GM23248 (cell line): ENCODE results near the gene SHISA9. TPM values are rescaled to one million over a fixed set of nuclear protein-coding genes. Genes with fewer than 3 reads are reported as not detected.

Experiments used
- DNase-seq: peaks from one replicate; pipeline ENCODE4 v3.0.0-alpha.2; 2015
- H2AFZ ChIP-seq: fragments of 200-600 bp; sonication (generic); 2 replicates; pipeline ENCODE4 v1.6.1; 2016; ENCODE audit warnings: antibody characterized with exemption
- H3F3A ChIP-seq: fragments of 200-600 bp; sonication (generic); 2 replicates; pipeline ENCODE4 v1.6.1; 2016; ENCODE audit warnings: mild to moderate bottlenecking, antibody characterized with exemption, mixed run types; ENCODE audit not compliant: insufficient read depth
- H3K27ac ChIP-seq: fragments of 200-600 bp; sonication (generic); 2 replicates; pipeline ENCODE4 v1.5.1; 2016; ENCODE audit warnings: mild to moderate bottlenecking
- H3K27me3 ChIP-seq: fragments of 200-600 bp; sonication (generic); replicated peaks from 2 replicates; pipeline ENCODE4 v1.6.1; 2016; ENCODE audit warnings: mild to moderate bottlenecking; ENCODE audit not compliant: insufficient read depth
- H3K36me3 ChIP-seq: fragments of 200-600 bp; sonication (generic); 2 replicates; pipeline ENCODE4 v1.6.1; 2016; ENCODE audit warnings: low read depth, mild to moderate bottlenecking
- H3K4me1 ChIP-seq: fragments of 200-600 bp; sonication (generic); 2 replicates; pipeline ENCODE4 v1.6.1; 2016; ENCODE audit warnings: mild to moderate bottlenecking; ENCODE audit not compliant: insufficient read depth
- H3K4me2 ChIP-seq: fragments of 200-600 bp; sonication (generic); one replicate; pipeline ENCODE4 v1.6.1; 2016; ENCODE audit warnings: mild to moderate bottlenecking; ENCODE audit not compliant: unreplicated experiment
- H3K4me3 ChIP-seq: fragments of 200-600 bp; sonication (generic); 2 replicates; pipeline ENCODE4 v1.5.1; 2016; ENCODE audit warnings: mild to moderate bottlenecking
- H3K79me2 ChIP-seq: fragments of 200-600 bp; sonication (generic); 2 replicates; pipeline ENCODE4 v1.6.1; 2016; ENCODE audit warnings: mild to moderate bottlenecking; ENCODE audit not compliant: insufficient read depth
- H3K9ac ChIP-seq: fragments of 200-600 bp; sonication (generic); 2 replicates; pipeline ENCODE4 v1.6.1; 2016; ENCODE audit warnings: mild to moderate bottlenecking
- H3K9me2 ChIP-seq: fragments of 200-600 bp; sonication (generic); 2 replicates; pipeline ENCODE4 v1.6.1; 2016; ENCODE audit warnings: mixed run types, mild to moderate bottlenecking, moderate library complexity; ENCODE audit not compliant: insufficient read depth
- H3K9me3 ChIP-seq: fragments of 200-600 bp; sonication (generic); one replicate; pipeline ENCODE4 v1.6.1; 2017; ENCODE audit warnings: low read depth
- H4K20me1 ChIP-seq: fragments of 200-600 bp; sonication (generic); 2 replicates; pipeline ENCODE4 v1.6.0; 2016; ENCODE audit not compliant: insufficient read depth
- EZH2 ChIP-seq: fragments of 200-600 bp; sonication (generic); IDR thresholded peaks from 2 replicates; pipeline ENCODE4 v1.6.1; 2018; ENCODE audit warnings: antibody characterized with exemption, mild to moderate bottlenecking; ENCODE audit not compliant: insufficient read depth, poor library complexity, severe bottlenecking
- EZH2phosphoT487 ChIP-seq: fragments of 200-600 bp; sonication (generic); IDR thresholded peaks from 2 replicates; pipeline ENCODE4 v1.6.1; 2018; ENCODE audit warnings: antibody characterized with exemption, moderate library complexity, mild to moderate bottlenecking, low read depth; ENCODE audit not compliant: insufficient read depth
- WGBS, 2 experiments: methylation state at CpG; one replicate each; pipeline ENCODE4 v1.1.6; 2015 to 2017; ENCODE audit warnings: low lambda C conversion rate in 2 of 2, low coverage in 1 of 2; ENCODE audit errors: missing lambda C conversion rate in 2 of 2; 5-methylcytosine and 5-hydroxymethylcytosine counted together
- in situ Hi-C: fragments of 300-500 bp; cut with MboI; formaldehyde crosslinking; loops from 2 replicates; pipeline ENCODE4 v1.15.0; 2020
- polyA plus RNA-seq: library from polyadenylated mRNA; unstranded; fragments of >200 nt; fragmentation: Nextera tagmentation; extraction: Ambion mirVana; gene quantifications from 2 replicates; pipeline ENCODE4 v1.2.1, GENCODE V29; 2016
- total RNA-seq: library from RNA; depleted of rRNA; stranded (reverse); fragments of >200 nt; shearing (Covaris generic); gene quantifications from 2 replicates; pipeline ENCODE4 v1.2.3, GENCODE V29; 2014

Gene SHISA9
- total and polyA plus RNA-seq, 2 experiments from 2014 or later: not detected

DNA sequence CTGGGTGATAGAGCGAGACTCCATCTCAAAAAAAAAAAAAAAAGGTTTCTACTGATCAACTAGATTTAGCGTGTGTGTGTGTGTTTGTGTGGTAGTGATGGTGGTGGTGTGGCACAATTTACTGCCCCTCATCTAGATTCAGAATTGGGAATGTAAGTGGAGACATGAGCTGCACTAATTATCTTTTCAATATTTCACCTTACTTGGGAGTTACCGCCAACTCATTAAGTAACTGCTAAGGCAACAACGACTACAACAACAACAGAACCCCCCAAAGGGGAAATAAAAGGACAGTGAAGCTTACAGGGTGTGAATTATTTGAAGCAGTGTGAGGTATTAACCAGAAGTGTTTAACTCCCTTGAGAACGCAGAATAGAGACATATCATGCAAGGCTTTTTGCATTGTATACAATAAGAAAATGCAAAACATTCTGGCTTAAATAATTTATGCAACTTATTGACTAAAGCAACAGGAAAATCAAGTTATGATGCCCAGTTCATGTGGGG lies 180.5 kb downstream of the SHISA9 start:
- no peaks in the 10 kb centered on the region for H3K36me3 ChIP-seq
- no peaks in the 10 kb centered on the region for H3K9me2 ChIP-seq
- no peaks in the 10 kb centered on the region for H3F3A ChIP-seq
- H3K4me1 ChIP-seq: no peaks in the 10 kb centered on the region
- no peak overlapping the region for H3K27ac ChIP-seq
- DNase-seq: no peak
- H3K27me3 ChIP-seq: no peaks in the 10 kb centered on the region
- H3K79me2 ChIP-seq: no peaks in the 10 kb centered on the region
- in situ Hi-C loops: no loop called here
- H3K4me3 ChIP-seq: no peak overlapping the region
- no peak overlapping the region for H3K9ac ChIP-seq
- no peak overlapping the region for H2AFZ ChIP-seq
- no peaks in the 10 kb centered on the region for H4K20me1 ChIP-seq
- no peak overlapping the region for H3K4me2 ChIP-seq
- TF ChIP-seq EZH2phosphoT487 (no peak), EZH2 (no peak)
- WGBS, 2 experiments: 42 to 47% methylated on average over 5 of the region's 5 CpGs
- no peaks in the 10 kb centered on the region for H3K9me3 ChIP-seq

DNA sequence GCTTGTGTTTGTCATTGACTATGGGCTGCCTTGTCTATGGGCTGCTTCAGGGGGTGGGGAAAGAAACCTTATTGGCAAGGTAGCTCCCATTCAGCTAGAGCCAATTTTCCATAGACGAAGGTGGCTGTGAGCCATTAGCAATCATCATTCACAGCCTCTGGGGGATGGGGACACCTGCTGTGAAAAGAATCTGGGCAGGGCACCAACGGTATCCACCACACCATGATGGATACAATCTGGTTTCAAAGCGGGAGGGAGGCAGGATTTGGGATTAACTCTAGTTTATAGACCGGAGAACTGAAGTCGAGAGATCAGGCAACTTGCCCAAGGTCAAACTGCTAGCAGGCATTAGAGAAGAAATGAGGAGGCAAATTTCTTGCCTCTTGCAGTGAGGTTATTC lies 182.3 kb downstream of the SHISA9 start:
- WGBS, 2 experiments: 20 to 23% methylated on average over 5 of the region's 5 CpGs
- no peaks in the 10 kb centered on the region for H3F3A ChIP-seq
- TF ChIP-seq EZH2phosphoT487 (no peak), EZH2 (no peak)

DNA sequence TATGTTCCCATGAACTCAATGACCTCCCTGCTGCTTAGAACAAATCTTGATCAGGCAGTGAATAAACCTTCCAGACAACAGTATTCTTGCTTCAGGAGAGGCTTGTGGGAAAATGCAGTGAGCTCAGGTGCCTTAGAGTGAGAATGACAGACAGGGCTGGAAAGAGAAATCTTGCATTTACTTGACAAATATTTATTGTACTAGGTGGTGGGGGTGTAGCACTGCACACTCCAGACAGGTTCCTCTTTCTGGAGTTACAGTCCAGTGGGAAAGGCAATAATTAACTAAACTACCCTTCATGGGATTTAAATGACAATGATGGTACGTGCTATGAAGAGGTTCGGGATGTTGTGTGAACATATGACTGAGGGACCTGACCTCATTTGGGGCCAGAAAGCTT lies 182.9 kb downstream of the SHISA9 start:
- WGBS, 2 experiments: 12 to 20% methylated on average over 2 of the region's 2 CpGs

More for the DNA sequence above, 182.3 kb downstream of the SHISA9 start:
- Histone ChIP-seq H3K36me3 (no peaks in the 10 kb centered on the region), H3K27me3 (no peaks in the 10 kb centered on the region), H3K27ac (no peak overlapping the region), H3K4me2 (no peak overlapping the region), H3K4me1 (no peaks in the 10 kb centered on the region), H3K9me2 (no peaks in the 10 kb centered on the region), H3K9me3 (no peaks in the 10 kb centered on the region), H3K79me2 (no peaks in the 10 kb centered on the region), H3K4me3 (no peak overlapping the region), H3K9ac (no peak overlapping the region), H2AFZ (no peak overlapping the region), H4K20me1 (no peaks in the 10 kb centered on the region)
- in situ Hi-C loops: no loop called here
- DNase-seq: no peak

DNA sequence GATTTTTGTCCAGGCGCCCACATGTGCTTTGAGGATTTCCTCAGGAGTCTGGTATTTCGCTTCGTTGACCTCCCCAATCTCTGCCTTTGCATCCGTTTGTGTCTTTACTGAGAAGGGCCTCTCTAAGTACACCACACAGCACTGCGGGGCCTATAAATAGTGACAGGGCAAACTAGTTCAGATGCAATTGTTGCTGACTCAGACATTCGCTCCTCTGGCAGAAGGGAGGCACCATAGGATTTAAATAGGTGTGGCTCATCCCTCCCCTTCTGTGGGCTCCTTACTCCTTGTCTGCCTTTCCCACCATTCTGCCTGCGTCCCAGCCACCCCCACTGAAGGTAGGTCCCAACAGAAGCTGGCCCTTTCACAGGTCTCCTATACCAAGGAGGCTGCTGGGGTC lies 192.3 kb downstream of the SHISA9 start:
- no peak for TF ChIP-seq EZH2phosphoT487
- no peak for TF ChIP-seq EZH2
- Histone ChIP-seq H2AFZ (no peak overlapping the region), H4K20me1 (no peaks in the 10 kb centered on the region), H3K36me3 (no peaks in the 10 kb centered on the region), H3F3A (no peaks in the 10 kb centered on the region), H3K4me1 (no peaks in the 10 kb centered on the region), H3K9me3 (no peaks in the 10 kb centered on the region), H3K9me2 (no peaks in the 10 kb centered on the region), H3K4me3 (no peak overlapping the region), H3K27ac (no peak overlapping the region), H3K27me3 (no peaks in the 10 kb centered on the region), H3K4me2 (no peak overlapping the region), H3K9ac (no peak overlapping the region), H3K79me2 (no peaks in the 10 kb centered on the region)
- no peak for DNase-seq
- in situ Hi-C loops: no loop called here
- WGBS, 2 experiments: 23 to 31% methylated on average over 7 of the region's 7 CpGs

More for the DNA sequence above, 182.9 kb downstream of the SHISA9 start:
- Histone ChIP-seq H3K9me3 (no peaks in the 10 kb centered on the region), H3K9ac (no peak overlapping the region), H3K79me2 (no peaks in the 10 kb centered on the region), H4K20me1 (no peaks in the 10 kb centered on the region), H3K4me3 (no peak overlapping the region), H3K36me3 (no peaks in the 10 kb centered on the region), H3K27ac (no peak overlapping the region), H3K9me2 (no peaks in the 10 kb centered on the region), H3F3A (no peaks in the 10 kb centered on the region), H3K4me1 (no peaks in the 10 kb centered on the region), H3K27me3 (no peaks in the 10 kb centered on the region), H3K4me2 (no peak overlapping the region), H2AFZ (no peak overlapping the region)
- DNase-seq: no peak
- TF ChIP-seq EZH2phosphoT487 (no peak), EZH2 (no peak)
- in situ Hi-C loops: no loop called here

DNA sequence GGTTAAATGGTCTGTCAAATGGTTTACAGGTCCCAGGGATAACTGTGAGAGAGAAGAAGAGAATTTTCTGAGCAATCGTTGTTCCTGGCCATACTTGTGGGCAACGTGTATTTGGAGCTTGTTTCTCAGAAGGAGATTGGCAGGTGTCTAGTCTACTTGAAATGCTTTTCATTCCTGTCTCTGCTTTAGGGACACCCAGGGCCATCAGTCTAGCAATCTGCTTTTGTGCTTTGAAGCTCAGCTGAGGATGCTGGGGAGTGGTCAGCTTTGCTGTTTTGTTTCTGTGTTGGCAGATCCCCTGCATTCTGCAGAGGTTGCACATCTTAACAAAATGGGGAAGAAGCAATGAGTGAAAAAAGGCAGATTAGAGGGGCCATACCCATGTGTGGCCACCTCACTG lies 193.7 kb downstream of the SHISA9 start:
- Histone ChIP-seq H3K4me1 (no peaks in the 10 kb centered on the region), H3K4me2 (no peak overlapping the region), H3F3A (no peaks in the 10 kb centered on the region), H3K27me3 (no peaks in the 10 kb centered on the region), H3K27ac (no peak overlapping the region), H3K9me3 (no peaks in the 10 kb centered on the region), H3K9ac (no peak overlapping the region), H3K4me3 (no peak overlapping the region), H3K9me2 (no peaks in the 10 kb centered on the region), H3K79me2 (no peaks in the 10 kb centered on the region), H2AFZ (no peak overlapping the region), H4K20me1 (no peaks in the 10 kb centered on the region), H3K36me3 (no peaks in the 10 kb centered on the region)
- in situ Hi-C loops: no loop called here
- DNase-seq: no peak
- WGBS, 2 experiments: 44 to 46% methylated on average over 2 of the region's 2 CpGs
- TF ChIP-seq EZH2phosphoT487: no peak
- TF ChIP-seq EZH2: no peak
